NCI-H510A (cell line): Measurements from ENCODE around the gene CTDSP1.

ENCODE experiments used
- DNase-seq: peaks from one replicate; lab custom pipeline; 2025; lab: John Stamatoyannopoulos, UW

The CTDSP1 gene

DNA sequence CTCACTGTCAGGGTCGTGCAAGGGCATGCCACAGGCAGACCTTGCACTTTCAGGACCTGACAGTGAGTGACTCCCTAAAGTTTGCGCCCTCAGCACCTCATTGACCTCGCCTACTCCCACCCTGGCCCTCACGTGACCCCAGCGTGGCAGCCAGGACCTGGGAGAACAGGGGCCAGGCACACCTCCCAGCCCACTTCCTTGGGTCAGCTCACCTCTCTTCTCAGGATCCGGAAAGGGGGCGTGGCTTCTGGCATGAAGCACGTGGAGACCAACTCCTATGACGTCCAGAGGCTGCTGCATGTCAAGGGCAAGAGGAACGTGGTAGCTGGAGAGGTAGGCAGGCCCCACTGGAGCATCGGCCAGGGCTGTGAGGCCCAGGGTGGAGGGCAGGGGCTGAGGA, 28.1 kb downstream of the CTDSP1 start:
- DNase-seq = no peak

GRCh38 chr2:218428846-218429558, 29.3 kb downstream of the CTDSP1 start:
- DNase-seq = no peak

DNA sequence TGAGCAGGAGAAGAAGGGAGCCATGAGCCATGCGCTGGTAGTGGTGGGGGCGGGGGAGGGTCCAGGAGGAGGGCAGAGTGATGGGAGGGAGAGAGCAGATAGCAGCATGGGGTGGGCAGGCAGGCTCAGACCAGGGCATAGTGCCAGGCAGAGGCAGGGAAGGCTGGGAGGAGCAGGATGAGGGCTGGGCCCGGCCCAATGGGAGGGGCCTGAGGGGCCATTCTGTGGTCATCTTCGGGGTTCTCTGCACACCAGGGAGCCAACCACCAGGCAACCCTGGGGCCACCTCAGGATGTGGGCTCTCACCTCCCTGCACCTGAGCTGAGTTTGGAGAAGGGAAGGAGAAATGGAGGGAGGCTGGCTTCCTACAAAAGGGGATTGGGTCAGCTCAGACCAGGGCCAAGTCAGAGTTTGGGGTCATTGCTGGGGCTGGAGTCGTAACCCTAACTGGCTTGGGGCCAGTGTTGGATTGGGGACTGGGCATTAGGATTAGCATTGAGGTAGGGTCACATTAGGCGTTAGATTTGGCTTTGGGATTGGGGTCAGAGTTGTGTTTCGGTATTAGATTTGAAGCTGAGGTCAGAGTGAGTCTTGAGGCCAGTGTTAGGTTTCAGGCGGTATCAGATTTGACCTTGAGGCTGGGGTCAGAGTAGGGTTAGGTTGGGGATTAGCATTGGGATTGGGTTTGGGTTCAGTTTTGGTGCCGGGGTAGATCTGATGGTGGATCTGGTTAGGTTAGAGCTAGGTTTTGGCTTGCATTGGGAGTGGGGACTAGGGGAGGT, 30.4 kb downstream of the CTDSP1 start:
- no peak for DNase-seq

DNA sequence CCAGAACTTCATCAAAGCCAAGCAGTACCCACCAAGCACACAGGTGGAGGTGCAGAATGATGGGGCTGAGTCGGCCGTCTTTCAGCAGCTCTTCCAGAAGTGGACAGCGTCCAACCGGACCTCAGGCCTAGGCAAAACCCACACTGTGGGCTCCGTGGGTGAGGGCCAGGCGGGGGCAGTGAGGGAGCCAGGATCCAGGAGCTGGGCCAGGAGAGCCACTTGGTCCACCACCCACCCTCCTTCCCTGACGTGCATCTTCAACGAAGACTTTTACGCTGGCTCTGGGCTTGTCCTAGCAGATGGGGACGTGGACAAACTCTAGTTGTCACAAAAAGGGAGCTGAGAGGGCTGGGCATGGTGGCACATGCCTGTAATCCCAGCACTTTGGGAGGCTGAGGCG, 31.1 kb downstream of the CTDSP1 start:
- DNase-seq = no peak

DNA sequence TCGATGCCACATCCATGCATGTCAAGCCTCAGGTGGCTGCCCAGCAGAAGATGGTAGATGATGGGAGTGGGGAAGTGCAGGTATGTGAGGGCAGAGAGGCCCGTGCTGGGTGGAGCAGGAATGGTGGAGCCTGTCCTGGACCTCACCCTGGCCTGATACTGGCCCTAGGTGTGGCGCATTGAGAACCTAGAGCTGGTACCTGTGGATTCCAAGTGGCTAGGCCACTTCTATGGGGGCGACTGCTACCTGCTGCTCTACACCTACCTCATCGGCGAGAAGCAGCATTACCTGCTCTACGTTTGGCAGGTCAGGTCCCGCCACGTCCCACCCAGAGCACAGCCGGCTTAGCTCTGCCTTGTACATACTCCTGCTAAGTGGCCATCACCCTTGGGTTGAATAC, 32.2 kb downstream of the CTDSP1 start:
- no peak for DNase-seq

DNA sequence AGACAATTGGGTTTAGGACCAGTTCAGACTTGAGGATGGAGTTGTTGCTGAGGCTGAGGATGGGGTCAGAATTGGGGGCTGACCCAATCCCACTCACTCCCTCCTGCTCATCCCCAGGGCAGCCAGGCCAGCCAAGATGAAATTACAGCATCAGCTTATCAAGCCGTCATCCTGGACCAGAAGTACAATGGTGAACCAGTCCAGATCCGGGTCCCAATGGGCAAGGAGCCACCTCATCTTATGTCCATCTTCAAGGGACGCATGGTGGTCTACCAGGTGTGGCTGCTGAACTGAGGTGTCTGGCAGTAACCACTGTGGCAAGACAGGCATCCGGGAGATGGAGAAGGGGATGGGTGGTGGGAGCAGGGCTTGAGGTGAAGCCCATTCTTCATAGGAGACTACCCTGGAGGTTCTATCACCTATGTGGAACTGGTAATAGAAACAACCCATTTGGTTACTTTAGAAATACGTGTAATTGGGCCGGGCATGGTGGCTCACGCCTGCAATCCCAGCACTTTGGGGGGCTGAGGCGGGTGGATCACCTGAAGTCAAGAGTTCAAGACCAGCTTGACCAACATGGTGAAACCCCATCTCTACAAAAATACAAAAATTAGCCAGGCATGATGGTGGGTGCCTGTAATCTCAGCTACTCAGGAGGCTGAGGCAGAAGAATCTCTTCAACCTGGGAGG, 33.2 kb downstream of the CTDSP1 start:
- DNase-seq = no peak

GRCh38 chr2:218434456-218434855, 34.8 kb downstream of the CTDSP1 start:
- DNase-seq = no peak

- DNase-seq = no peak
These were observed 35.6 kb downstream of the CTDSP1 start for GRCh38 chr2:218435003-218435982.

DNA sequence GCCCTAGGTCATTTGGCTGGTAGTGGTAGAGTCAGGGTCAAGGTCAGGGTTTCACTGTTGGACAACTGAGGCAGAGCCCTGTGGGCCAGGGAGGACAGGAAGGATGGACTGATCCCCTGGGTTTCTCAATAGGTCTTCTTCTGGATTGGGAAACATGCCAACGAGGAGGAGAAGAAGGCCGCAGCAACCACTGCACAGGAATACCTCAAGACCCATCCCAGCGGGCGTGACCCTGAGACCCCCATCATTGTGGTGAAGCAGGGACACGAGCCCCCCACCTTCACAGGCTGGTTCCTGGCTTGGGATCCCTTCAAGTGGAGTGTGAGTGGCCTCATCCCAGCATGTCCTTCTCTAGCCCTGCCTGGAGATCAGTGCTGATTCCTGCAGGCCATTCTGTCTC, 37.3 kb downstream of the CTDSP1 start:
- no peak for DNase-seq

GRCh38 chr2:218437969-218438368, 38.3 kb downstream of the CTDSP1 start:
- no peak for DNase-seq

DNA sequence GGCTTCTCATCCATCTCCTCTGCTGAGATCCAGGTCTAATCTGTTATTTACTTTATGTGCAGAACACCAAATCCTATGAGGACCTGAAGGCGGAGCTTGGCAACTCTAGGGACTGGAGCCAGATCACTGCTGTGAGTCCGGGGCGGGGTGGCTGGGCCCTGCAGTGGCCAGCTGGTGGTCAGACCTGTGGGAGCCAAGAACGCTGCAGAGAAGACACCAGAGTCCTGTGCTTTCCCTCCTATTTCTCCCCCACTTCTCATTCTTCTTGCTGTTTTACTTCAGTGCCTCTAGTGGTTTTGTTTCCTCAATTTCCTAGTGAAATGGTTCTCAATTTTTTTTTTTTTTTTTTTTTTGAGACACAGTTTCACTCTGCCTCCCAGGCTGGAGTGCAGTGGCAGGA, 38.9 kb downstream of the CTDSP1 start:
- DNase-seq = no peak

DNA sequence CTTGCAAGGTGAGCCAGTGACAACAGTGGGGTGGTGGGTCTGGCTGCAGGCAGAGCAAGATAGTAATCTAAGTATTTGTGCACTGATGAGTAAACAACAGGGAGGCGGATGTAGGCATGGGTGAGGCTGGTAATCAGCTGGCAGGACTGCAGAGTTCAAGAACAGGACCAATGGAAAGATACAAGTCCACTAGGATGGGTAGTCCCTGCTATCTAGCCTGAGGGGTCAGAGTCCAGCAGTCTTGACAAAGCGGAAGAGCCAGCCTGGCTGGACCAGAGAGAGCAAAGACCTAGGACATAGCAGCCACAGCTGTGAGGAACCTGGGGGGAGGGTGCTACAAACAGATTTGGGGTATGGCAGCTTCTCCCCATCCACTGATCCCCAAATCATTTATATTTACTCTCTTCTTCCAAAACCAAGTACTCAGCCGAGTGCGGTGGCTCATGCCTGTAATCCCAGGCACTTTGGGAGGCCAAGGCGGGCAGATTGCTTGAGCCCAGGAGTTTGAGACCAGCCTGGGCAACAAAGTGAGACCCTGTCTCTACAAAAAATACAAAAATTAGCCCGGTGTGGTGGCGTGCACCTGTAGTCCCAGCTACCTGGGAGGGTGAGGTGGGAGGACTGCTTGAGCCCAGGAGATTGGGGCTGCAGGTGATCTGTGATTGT, 45.2 kb downstream of the CTDSP1 start:
- no peak for DNase-seq

DNA sequence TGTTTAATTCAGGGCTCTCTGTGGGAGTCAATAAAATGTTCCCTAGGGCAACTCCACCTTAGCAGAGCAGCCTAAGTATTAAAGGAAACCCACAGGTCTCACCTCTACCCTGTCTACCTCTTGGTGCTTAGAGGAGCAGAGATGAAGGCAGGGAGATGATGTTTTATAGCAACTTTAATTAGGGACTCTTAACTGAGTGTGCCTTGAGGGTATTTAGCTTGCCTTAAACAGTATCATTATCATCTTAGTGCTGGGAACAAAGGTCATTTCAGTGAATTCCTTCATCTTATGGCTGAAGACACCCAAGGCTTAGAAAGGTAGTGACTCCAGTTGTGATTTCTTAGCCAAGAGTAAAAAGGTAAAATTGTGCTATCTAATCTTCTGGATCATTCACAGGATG, 45.9 kb downstream of the CTDSP1 start:
- DNase-seq = no peak

- DNase-seq = no peak
These were observed 46.9 kb downstream of the CTDSP1 start for GRCh38 chr2:218446547-218446946.

DNA sequence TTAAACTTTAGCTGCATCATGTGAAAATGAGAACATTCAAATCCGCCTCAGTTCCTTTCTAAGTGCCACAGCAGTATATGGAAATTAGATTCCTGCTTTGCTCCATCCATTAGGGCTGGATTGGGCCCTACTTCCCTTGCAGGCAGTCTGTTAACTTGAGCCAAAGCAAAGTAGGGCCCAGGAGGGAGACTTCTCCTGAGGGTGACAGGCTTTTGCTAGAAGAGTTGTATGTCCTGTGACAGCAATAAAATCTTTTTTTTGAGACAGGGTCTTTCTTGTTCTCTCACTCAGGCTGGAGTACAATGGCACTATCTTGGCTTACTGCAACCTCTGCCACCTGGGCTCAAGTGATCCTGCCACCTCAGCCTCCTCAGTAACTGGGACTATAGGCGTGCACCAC, 47.4 kb downstream of the CTDSP1 start:
- no peak for DNase-seq

GRCh38 chr2:218448934-218449333, 49.3 kb downstream of the CTDSP1 start:
- DNase-seq = no peak

DNA sequence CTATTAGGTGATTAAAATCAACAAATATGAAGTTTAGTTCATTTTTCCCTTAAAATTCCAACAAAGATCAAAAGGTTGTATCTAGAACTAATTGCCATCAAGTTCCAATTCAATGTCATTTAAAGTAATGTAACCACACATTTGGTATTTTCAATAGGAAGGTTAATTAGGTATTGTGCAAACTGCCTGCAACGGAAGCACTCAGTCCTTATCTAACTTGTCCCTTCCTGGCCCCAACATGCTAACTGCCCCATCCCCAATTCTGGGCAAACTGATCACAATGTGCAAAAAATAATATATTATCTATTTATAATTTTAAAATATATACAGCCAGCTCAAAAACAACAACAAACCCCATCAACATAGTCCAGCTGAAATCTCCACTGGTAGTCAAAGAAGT, 52.4 kb downstream of the CTDSP1 start:
- DNase-seq = no peak
